HepG2 (cell line): Measurements from ENCODE around the gene TALDO1. TPM values are rescaled to one million over a fixed set of nuclear protein-coding genes. Genes with fewer than 3 reads are reported as not detected.

ENCODE experiments used
- BCL6 ChIP-seq: IDR thresholded peaks from 2 replicates; pipeline ENCODE4 v1.6.1; 2016; ENCODE audit warnings: missing genetic modification reagents, missing compliant biosample characterization
- BRD4 ChIP-seq: sonication (generic); formaldehyde crosslinking; IDR thresholded peaks from 2 replicates; pipeline ENCODE4 v1.4.0; 2020; ENCODE audit warnings: missing genetic modification reagents
- CENPX ChIP-seq: sonication (generic); formaldehyde crosslinking; IDR thresholded peaks from 2 replicates; pipeline ENCODE4 v1.9.0; 2021; ENCODE audit warnings: mild to moderate bottlenecking, missing genetic modification reagents, moderate library complexity
- DMAP1 ChIP-seq: IDR thresholded peaks from 2 replicates; pipeline ENCODE4 v1.6.1; 2016
- HNF4A ChIP-seq: sonication (generic); formaldehyde crosslinking; IDR thresholded peaks from 2 replicates; pipeline ENCODE4 v1.4.0; 2020; ENCODE audit warnings: missing genetic modification reagents
- KLF12 ChIP-seq: sonication (generic); formaldehyde crosslinking; IDR thresholded peaks from 2 replicates; pipeline ENCODE4 v1.4.0; 2020; ENCODE audit warnings: missing genetic modification reagents, borderline replicate concordance
- MTA3 ChIP-seq: sonication (generic); formaldehyde crosslinking; IDR thresholded peaks from 2 replicates; pipeline ENCODE4 v1.4.0; 2020; ENCODE audit warnings: missing genetic modification reagents
- PHB2 ChIP-seq: fragments of 450-650 bp; IDR thresholded peaks from 2 replicates; pipeline ENCODE4 v1.6.1; 2018; ENCODE audit not compliant: partially characterized antibody
- RELA ChIP-seq: sonication (generic); formaldehyde crosslinking; IDR thresholded peaks from 2 replicates; pipeline ENCODE4 v1.4.0; 2020; ENCODE audit warnings: missing genetic modification reagents
- TARDBP ChIP-seq: sonication (generic); formaldehyde crosslinking; IDR thresholded peaks from 2 replicates; pipeline ENCODE4 v1.8.0; 2022; ENCODE audit warnings: mild to moderate bottlenecking, missing genetic modification reagents
- TEAD3 ChIP-seq: optimal IDR thresholded peaks from 2 replicates; pipeline ENCODE3; 2016; ENCODE audit warnings: borderline replicate concordance
- ZNF12 ChIP-seq: sonication (generic); formaldehyde crosslinking; IDR thresholded peaks from 2 replicates; pipeline ENCODE4 v1.5.0; 2020; ENCODE audit warnings: missing genetic modification reagents
- ZNF263 ChIP-seq: sonication (generic); formaldehyde crosslinking; IDR thresholded peaks from 2 replicates; pipeline ENCODE4 v1.4.0; 2020; ENCODE audit warnings: missing genetic modification reagents
- ZNF280B ChIP-seq: sonication (generic); formaldehyde crosslinking; IDR thresholded peaks from 2 replicates; pipeline ENCODE4 v1.5.0; 2020; ENCODE audit warnings: missing genetic modification reagents, mild to moderate bottlenecking, borderline replicate concordance
- ZNF605 ChIP-seq: sonication (generic); formaldehyde crosslinking; IDR thresholded peaks from 2 replicates; pipeline ENCODE4 v1.8.0; 2022; ENCODE audit warnings: mild to moderate bottlenecking, missing genetic modification reagents
- ZNF674 ChIP-seq: sonication (generic); formaldehyde crosslinking; IDR thresholded peaks from 2 replicates; pipeline ENCODE4 v1.5.0; 2020; ENCODE audit warnings: low read depth, mild to moderate bottlenecking, missing genetic modification reagents
- ZSCAN31 ChIP-seq: sonication (generic); formaldehyde crosslinking; IDR thresholded peaks from 2 replicates; pipeline ENCODE4 v1.5.0; 2020; ENCODE audit warnings: low read depth, mild to moderate bottlenecking, missing genetic modification reagents
- ZZZ3 ChIP-seq: sonication (generic); formaldehyde crosslinking; IDR thresholded peaks from 2 replicates; pipeline ENCODE4 v1.4.0; 2020; ENCODE audit warnings: missing genetic modification reagents, mild to moderate bottlenecking, borderline replicate concordance
- polyA plus RNA-seq, 8 experiments: library from polyadenylated mRNA; depleted of rRNA in 3 of 8; stranded (reverse) in 7 of 8; unstranded in 1 of 8; fragments of >200 nt; fragmentation: Illumina TruSeq in 4 of 8; extraction: Trizol in 4 of 8; gene quantifications; 2 replicates each; pipeline versions ENCODE4 v1.2.1 to v1.2.3, GENCODE V29; 2011 to 2016; ENCODE audit warnings: low read depth in 4 of 8, missing spikeins in 1 of 8, mixed read lengths in 1 of 8; ENCODE audit not compliant: insufficient read depth in 1 of 8
- total RNA-seq, 5 experiments: library from RNA; depleted of rRNA; stranded (reverse); fragments of >200 nt; fragmentation: Illumina TruSeq; extraction: Trizol; gene quantifications; 2 replicates each; pipeline ENCODE4 v1.2.3, GENCODE V29; 2016; ENCODE audit warnings: low read depth in 1 of 5
- TF ChIP-seq, protein P1 (sequence below): sonication (generic); formaldehyde crosslinking; IDR thresholded peaks from 2 replicates; pipeline ENCODE4 v1.4.0; 2020; ENCODE audit warnings: missing genetic modification reagents, borderline replicate concordance
- TF ChIP-seq, protein P2 (sequence below): sonication (generic); formaldehyde crosslinking; IDR thresholded peaks from 2 replicates; pipeline ENCODE4 v1.4.0; 2020; ENCODE audit warnings: missing genetic modification reagents

The TALDO1 gene
- total and polyA plus RNA-seq, 2 of the 13 experiments (the other 11 are each of a cell fraction or from before 2014, with no cell fraction given), result 107 to 240 TPM

DNA sequence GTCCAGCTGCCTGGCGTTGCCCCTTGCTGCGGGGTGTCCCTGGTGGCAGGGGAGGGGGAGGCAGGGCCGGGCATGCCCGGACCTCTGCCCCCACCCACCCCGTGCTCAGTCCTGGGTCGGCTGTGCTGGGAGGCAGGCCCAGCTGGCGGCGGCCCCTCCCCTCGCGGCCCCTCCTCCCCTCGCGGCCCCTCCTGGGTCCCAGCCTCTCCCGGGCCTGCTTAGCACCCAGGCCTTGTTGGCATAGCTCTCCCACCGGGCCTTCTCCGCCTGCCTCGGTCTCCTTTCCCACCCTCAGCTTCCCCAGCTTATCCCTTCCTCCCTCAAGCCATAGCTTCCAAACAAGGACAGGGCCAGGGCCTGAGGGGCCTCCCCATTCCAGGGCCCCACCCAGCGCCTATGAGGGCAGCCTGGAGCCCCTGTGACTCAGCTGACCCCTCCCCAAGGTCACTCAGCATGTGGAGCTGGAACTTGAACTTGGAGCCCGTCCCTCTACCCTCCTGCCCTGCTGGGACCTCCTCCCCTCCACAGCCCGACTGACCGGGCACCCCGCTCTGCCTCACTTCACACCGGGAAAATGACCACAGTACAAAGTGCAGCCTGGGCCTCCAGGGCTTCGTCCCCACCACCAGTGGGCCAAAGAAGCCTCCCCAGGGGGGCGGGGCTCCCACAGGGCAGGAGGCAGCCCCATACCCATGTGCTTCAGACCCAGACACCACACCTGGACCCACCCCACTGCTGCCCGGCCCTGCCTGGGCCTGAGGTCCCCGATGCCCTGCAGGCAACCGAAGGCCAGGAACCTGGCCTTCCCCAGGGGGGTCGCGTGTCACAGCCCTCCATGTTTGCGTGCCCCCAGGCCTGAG lies 40.1 kb upstream of the TALDO1 start (continued):
- TF ChIP-seq ZNF674, result no peak
- peak; percentile 52; the same call in 1 of the 2 replicates for TF ChIP-seq ZSCAN31 (CRISPR knock-in tag)
- TF ChIP-seq ZZZ3, result 0 out of 2 replicates have a peak, but pooled peaks have one; percentile 43
- TF ChIP-seq, protein P1, sequence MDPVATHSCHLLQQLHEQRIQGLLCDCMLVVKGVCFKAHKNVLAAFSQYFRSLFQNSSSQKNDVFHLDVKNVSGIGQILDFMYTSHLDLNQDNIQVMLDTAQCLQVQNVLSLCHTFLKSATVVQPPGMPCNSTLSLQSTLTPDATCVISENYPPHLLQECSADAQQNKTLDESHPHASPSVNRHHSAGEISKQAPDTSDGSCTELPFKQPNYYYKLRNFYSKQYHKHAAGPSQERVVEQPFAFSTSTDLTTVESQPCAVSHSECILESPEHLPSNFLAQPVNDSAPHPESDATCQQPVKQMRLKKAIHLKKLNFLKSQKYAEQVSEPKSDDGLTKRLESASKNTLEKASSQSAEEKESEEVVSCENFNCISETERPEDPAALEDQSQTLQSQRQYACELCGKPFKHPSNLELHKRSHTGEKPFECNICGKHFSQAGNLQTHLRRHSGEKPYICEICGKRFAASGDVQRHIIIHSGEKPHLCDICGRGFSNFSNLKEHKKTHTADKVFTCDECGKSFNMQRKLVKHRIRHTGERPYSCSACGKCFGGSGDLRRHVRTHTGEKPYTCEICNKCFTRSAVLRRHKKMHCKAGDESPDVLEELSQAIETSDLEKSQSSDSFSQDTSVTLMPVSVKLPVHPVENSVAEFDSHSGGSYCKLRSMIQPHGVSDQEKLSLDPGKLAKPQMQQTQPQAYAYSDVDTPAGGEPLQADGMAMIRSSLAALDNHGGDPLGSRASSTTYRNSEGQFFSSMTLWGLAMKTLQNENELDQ (CRISPR knock-in tag), result no peak
- TF ChIP-seq DMAP1 (CRISPR knock-in tag), result peak; percentile 57
- peak; percentile 92 for TF ChIP-seq TEAD3 (CRISPR knock-in tag)
- 0 out of 2 replicates have a peak, but pooled peaks have one; percentile 60 for TF ChIP-seq ZNF12 (CRISPR knock-in tag)
- no peak for TF ChIP-seq CENPX
- TF ChIP-seq, protein P2, sequence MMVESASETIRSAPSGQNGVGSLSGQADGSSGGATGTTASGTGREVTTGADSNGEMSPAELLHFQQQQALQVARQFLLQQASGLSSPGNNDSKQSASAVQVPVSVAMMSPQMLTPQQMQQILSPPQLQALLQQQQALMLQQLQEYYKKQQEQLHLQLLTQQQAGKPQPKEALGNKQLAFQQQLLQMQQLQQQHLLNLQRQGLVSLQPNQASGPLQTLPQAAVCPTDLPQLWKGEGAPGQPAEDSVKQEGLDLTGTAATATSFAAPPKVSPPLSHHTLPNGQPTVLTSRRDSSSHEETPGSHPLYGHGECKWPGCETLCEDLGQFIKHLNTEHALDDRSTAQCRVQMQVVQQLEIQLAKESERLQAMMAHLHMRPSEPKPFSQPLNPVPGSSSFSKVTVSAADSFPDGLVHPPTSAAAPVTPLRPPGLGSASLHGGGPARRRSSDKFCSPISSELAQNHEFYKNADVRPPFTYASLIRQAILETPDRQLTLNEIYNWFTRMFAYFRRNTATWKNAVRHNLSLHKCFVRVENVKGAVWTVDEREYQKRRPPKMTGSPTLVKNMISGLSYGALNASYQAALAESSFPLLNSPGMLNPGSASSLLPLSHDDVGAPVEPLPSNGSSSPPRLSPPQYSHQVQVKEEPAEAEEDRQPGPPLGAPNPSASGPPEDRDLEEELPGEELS, result peak; percentile 57
- TF ChIP-seq ZNF605 (CRISPR knock-in tag), result peak; percentile 98
- TF ChIP-seq PHB2, result no peak
- TF ChIP-seq TARDBP, result no peak; the same call in none of the 2 replicates
- TF ChIP-seq MTA3 (CRISPR knock-in tag), result no peak
- TF ChIP-seq RELA (CRISPR knock-in tag), result no peak
- TF ChIP-seq BRD4 (CRISPR knock-in tag), result no peak
- peak; percentile 88 for TF ChIP-seq ZNF263 (CRISPR knock-in tag)
- peak; percentile 92 for TF ChIP-seq ZNF280B (CRISPR knock-in tag)
- peak; percentile 80; the same call in 1 of the 2 replicates for TF ChIP-seq KLF12 (CRISPR knock-in tag)
- peak; percentile 98 for TF ChIP-seq HNF4A
- TF ChIP-seq BCL6 (CRISPR knock-in tag), result peak; percentile 75
